PC-9 (cell line): Measurements from ENCODE around the gene CARMIL1.

Source experiments
- EZH2 ChIP-seq: fragments of 200-600 bp; sonication (generic); IDR thresholded peaks from 2 replicates; pipeline ENCODE4 v1.8.0; 2017; ENCODE audit warnings: antibody characterized with exemption, low read depth
- TF ChIP-seq, protein P1 (sequence below): fragments of 200-600 bp; sonication (generic); conservative IDR thresholded peaks from 2 replicates; pipeline ENCODE4 v1.6.1; 2017; ENCODE audit warnings: mixed run types, antibody characterized with exemption, mild to moderate bottlenecking, moderate library complexity

DNA sequence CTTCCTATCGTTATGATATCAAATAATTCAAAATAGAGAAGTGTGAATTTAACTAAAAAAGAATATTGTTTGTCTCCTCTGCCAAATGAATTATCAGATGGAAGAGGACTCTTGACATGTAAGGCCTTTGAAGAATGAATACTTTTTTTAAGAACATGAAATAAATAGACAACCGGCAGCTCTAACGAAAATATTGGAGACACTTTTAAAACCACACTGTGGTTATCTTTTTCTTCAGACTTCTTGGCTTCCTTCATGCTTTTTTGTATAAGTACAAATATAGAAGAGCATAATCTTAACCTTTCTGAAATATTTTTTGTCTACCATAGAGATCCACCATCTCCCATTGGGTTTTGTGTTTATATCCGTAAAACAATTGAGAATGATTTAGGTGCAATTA is 257.6 kb downstream of the CARMIL1 start:
- TF ChIP-seq EZH2, result no peak
- TF ChIP-seq, protein P1, sequence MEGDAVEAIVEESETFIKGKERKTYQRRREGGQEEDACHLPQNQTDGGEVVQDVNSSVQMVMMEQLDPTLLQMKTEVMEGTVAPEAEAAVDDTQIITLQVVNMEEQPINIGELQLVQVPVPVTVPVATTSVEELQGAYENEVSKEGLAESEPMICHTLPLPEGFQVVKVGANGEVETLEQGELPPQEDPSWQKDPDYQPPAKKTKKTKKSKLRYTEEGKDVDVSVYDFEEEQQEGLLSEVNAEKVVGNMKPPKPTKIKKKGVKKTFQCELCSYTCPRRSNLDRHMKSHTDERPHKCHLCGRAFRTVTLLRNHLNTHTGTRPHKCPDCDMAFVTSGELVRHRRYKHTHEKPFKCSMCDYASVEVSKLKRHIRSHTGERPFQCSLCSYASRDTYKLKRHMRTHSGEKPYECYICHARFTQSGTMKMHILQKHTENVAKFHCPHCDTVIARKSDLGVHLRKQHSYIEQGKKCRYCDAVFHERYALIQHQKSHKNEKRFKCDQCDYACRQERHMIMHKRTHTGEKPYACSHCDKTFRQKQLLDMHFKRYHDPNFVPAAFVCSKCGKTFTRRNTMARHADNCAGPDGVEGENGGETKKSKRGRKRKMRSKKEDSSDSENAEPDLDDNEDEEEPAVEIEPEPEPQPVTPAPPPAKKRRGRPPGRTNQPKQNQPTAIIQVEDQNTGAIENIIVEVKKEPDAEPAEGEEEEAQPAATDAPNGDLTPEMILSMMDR, result no peak
